DND-41 (cell line): ENCODE results near the gene IL1RAPL2.

ENCODE experiments used
- ATAC-seq: fragments of 200-7000 bp; cut with Tn5 transposase; 3 replicates; pipeline ENCODE4 v1.9.1; 2021; ENCODE audit warnings: low read depth; ENCODE audit not compliant: insufficient read depth
- DNase-seq: peaks from one replicate; pipeline ENCODE4 v3.0.0-alpha.2; 2020
- H2AFZ ChIP-seq: 2 replicates; pipeline ENCODE4 v1.6.0; 2012; ENCODE audit warnings: low read depth, low read length
- H3K27ac ChIP-seq: 2 replicates; pipeline ENCODE4 v1.5.1; 2012; ENCODE audit warnings: low read length, inconsistent platforms
- H3K27me3 ChIP-seq: fragments of 200-600 bp; sonication (generic); 2 replicates; pipeline ENCODE4 v1.6.0; 2012; ENCODE audit warnings: low read length, mild to moderate bottlenecking, inconsistent platforms; ENCODE audit not compliant: insufficient read depth, poor library complexity
- H3K36me3 ChIP-seq: 2 replicates; pipeline ENCODE4 v1.5.1; 2012; ENCODE audit warnings: low read length, inconsistent platforms; ENCODE audit not compliant: insufficient read depth
- H3K4me1 ChIP-seq: 2 replicates; pipeline ENCODE4 v1.5.1; 2012; ENCODE audit warnings: mild to moderate bottlenecking, low read length; ENCODE audit not compliant: insufficient read depth
- H3K4me2 ChIP-seq: 2 replicates; pipeline ENCODE4 v1.6.0; 2012; ENCODE audit warnings: mild to moderate bottlenecking, moderate library complexity, low read length, inconsistent platforms; ENCODE audit not compliant: insufficient read depth
- H3K4me3 ChIP-seq, 2 experiments: fragments of 200-600 bp in 1 of 2; shearing (Covaris generic) in 1 of 2; 2 replicates each; pipeline ENCODE4 v1.5.1; 2012 to 2016; ENCODE audit warnings: inconsistent platforms in 2 of 2, low read length in 2 of 2, mild to moderate bottlenecking in 2 of 2, low read depth in 1 of 2, moderate library complexity in 1 of 2
- H3K79me2 ChIP-seq: 2 replicates; pipeline ENCODE4 v1.6.0; 2012; ENCODE audit warnings: low read length, inconsistent platforms; ENCODE audit not compliant: insufficient read depth
- H3K9ac ChIP-seq: 2 replicates; pipeline ENCODE4 v1.6.0; 2012; ENCODE audit warnings: low read depth, mild to moderate bottlenecking, inconsistent platforms, low read length, moderate library complexity
- H3K9me3 ChIP-seq: 2 replicates; pipeline ENCODE4 v1.5.1; 2012; ENCODE audit warnings: low read length, moderate library complexity, mild to moderate bottlenecking, inconsistent platforms; ENCODE audit not compliant: insufficient read depth, severe bottlenecking
- H4K20me1 ChIP-seq: 2 replicates; pipeline ENCODE4 v1.6.0; 2012; ENCODE audit warnings: low read length; ENCODE audit not compliant: insufficient read depth
- CTCF ChIP-seq: IDR thresholded peaks from 2 replicates; pipeline ENCODE4 v1.5.1; 2012; ENCODE audit warnings: borderline replicate concordance, low read length, moderate library complexity, mild to moderate bottlenecking; ENCODE audit not compliant: poor library complexity, severe bottlenecking; ENCODE audit errors: extremely low read depth
- EZH2 ChIP-seq: IDR thresholded peaks from 3 replicates; pipeline ENCODE4 v1.6.1; 2012; ENCODE audit warnings: borderline replicate concordance, low read depth, mild to moderate bottlenecking, moderate library complexity, low read length, inconsistent platforms; ENCODE audit not compliant: severe bottlenecking

The IL1RAPL2 gene

DNA sequence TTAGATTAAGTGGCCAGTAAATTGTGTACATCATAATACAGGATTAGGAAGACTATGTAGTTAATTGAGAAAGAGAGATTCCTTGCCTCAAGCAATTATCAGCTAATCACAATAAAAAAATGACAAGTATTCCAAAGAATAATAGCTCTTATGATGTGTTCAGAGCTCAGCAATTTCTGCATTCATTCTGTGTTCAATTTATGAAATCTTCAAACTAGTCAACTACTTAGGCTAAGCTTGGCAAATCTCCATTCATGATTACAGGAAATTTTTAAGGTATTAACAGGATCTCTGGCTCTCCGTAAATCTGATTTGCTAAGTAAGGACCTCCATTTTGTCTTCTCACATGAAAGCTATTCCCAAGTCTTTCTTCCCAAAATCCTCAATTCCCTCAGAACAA is 911.4 kb downstream of the IL1RAPL2 start:
- Histone ChIP-seq H3K9me3 (no peaks in the 10 kb centered on the region), H2AFZ (no peak overlapping the region), H3K4me3 (no peak overlapping the region), H4K20me1 (no peaks in the 10 kb centered on the region), H3K36me3 (no peaks in the 10 kb centered on the region), H3K79me2 (no peaks in the 10 kb centered on the region), H3K9ac (no peak overlapping the region), H3K4me2 (no peak overlapping the region), H3K27me3 (no peaks in the 10 kb centered on the region), H3K27ac (no peak overlapping the region), H3K4me1 (no peaks in the 10 kb centered on the region)
- ATAC-seq (no peak), DNase-seq (no peak)
- TF ChIP-seq EZH2, result no peak
- no peak for TF ChIP-seq CTCF

- Histone ChIP-seq H3K4me3 (no peak overlapping the region), H2AFZ (no peak overlapping the region), H3K4me2 (no peak overlapping the region), H3K9me3 (no peaks in the 10 kb centered on the region), H3K27ac (no peak overlapping the region), H3K9ac (no peak overlapping the region), H3K36me3 (no peaks in the 10 kb centered on the region), H4K20me1 (no peaks in the 10 kb centered on the region), H3K4me1 (no peaks in the 10 kb centered on the region), H3K27me3 (no peaks in the 10 kb centered on the region), H3K79me2 (no peaks in the 10 kb centered on the region)
- TF ChIP-seq CTCF, result no peak
- no peak for ATAC-seq
- no peak for DNase-seq
Measured at GRCh38 chrX:105480646-105481310, 914.8 kb downstream of the IL1RAPL2 start.

- H3K9me3 ChIP-seq, result no peaks in the 10 kb centered on the region
- H3K79me2 ChIP-seq, result no peaks in the 10 kb centered on the region
- H3K4me3 ChIP-seq, result no peak overlapping the region
- H4K20me1 ChIP-seq, result no peaks in the 10 kb centered on the region
- ATAC-seq (no peak), DNase-seq (no peak)
- no peak overlapping the region for H2AFZ ChIP-seq
- no peaks in the 10 kb centered on the region for H3K36me3 ChIP-seq
- H3K9ac ChIP-seq, result no peak overlapping the region
- no peaks in the 10 kb centered on the region for H3K4me1 ChIP-seq
- TF ChIP-seq CTCF, result no peak
- TF ChIP-seq EZH2, result no peak
- no peaks in the 10 kb centered on the region for H3K27me3 ChIP-seq
- no peak overlapping the region for H3K27ac ChIP-seq
- H3K4me2 ChIP-seq, result no peak overlapping the region
Measured at GRCh38 chrX:105483011-105483410, 917.0 kb downstream of the IL1RAPL2 start.

DNA sequence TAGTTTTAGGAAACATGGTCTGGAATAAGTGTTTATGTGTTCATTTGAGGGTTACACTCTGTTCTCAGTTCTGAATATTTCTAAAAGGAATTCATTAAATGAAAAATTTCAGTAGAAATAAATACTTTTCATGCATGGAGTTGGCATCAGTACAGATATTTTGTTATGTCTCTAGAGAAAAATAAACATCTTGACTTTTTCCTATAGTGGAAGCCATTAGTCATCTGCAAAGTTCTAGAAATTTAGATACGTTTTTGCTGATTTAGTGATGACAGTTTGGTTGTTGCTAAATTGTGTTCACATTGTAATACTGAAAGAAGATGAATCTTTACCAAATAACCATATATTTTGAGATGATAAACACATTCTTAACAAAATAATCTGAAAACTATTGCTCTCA is 922.7 kb downstream of the IL1RAPL2 start:
- ATAC-seq, result no peak
- H3K9ac ChIP-seq, result no peak overlapping the region
- TF ChIP-seq CTCF (no peak), EZH2 (no peak)
- no peak overlapping the region for H3K4me2 ChIP-seq
- no peak for DNase-seq
- no peak overlapping the region for H2AFZ ChIP-seq
- no peaks in the 10 kb centered on the region for H3K27me3 ChIP-seq
- H4K20me1 ChIP-seq, result no peaks in the 10 kb centered on the region
- no peak overlapping the region for H3K4me3 ChIP-seq
- H3K27ac ChIP-seq, result no peak overlapping the region
- H3K9me3 ChIP-seq, result no peaks in the 10 kb centered on the region
- H3K4me1 ChIP-seq, result no peaks in the 10 kb centered on the region
- no peaks in the 10 kb centered on the region for H3K79me2 ChIP-seq
- H3K36me3 ChIP-seq, result no peaks in the 10 kb centered on the region
